H1 (cell line): ENCODE data around the gene PHLDB3. TPM values are rescaled to one million over a fixed set of nuclear protein-coding genes. Genes with fewer than 3 reads are reported as not detected.

Experiments
- CTCF ChIA-PET: fragments of 300-600 bp; sonication (Branson Sonifier 250); formaldehyde crosslinking; loops from one replicate; lab custom pipeline; 2021; ENCODE audit not compliant: partially characterized antibody; lab: Charles Lee
- POLR2A ChIA-PET: fragments of 300-600 bp; sonication (Branson Sonifier 250); formaldehyde crosslinking; loops from one replicate; lab custom pipeline; 2021; ENCODE audit warnings: inconsistent platforms; ENCODE audit not compliant: partially characterized antibody; lab: Charles Lee
- DNase-seq, 2 experiments: peaks; one replicate each; pipeline versions ENCODE4 v3.0.0 to v3.0.0-alpha.2; 2010 to 2022; ENCODE audit warnings: low spot score in 2 of 2, low read depth in 1 of 2, mixed read lengths in 1 of 2
- FAIRE-seq: peaks from 2 replicates; lab custom pipeline; 2011; peaks lifted over from hg19 to GRCh38; lab: Jason Lieb, UNC
- H2AFZ ChIP-seq: 2 replicates; pipeline ENCODE4 v1.8.1; 2012; ENCODE audit warnings: low read length, inconsistent platforms
- H2AK5ac ChIP-seq: 2 replicates; pipeline ENCODE4 v1.6.1; 2013; ENCODE audit warnings: low read depth, low read length
- H2BK120ac ChIP-seq: replicated peaks from 2 replicates; pipeline ENCODE3; 2013; ENCODE audit warnings: low read depth, low read length, inconsistent platforms
- H2BK12ac ChIP-seq: 2 replicates; pipeline ENCODE4 v1.6.1; 2013; ENCODE audit warnings: low read depth, low read length
- H2BK15ac ChIP-seq: 2 replicates; pipeline ENCODE4 v1.6.1; 2013; ENCODE audit warnings: low read length
- H2BK20ac ChIP-seq: 2 replicates; pipeline ENCODE4 v1.6.1; 2013; ENCODE audit warnings: low read length
- H2BK5ac ChIP-seq: 2 replicates; pipeline ENCODE4 v1.6.1; 2013; ENCODE audit warnings: low read depth, low read length
- H3K14ac ChIP-seq: 2 replicates; pipeline ENCODE4 v1.6.1; 2013; ENCODE audit warnings: inconsistent platforms; ENCODE audit not compliant: insufficient read length
- H3K18ac ChIP-seq: 2 replicates; pipeline ENCODE4 v1.6.1; 2013; ENCODE audit warnings: low read length; ENCODE audit errors: extremely low read depth
- H3K23ac ChIP-seq: 2 replicates; pipeline ENCODE4 v1.6.1; 2013; ENCODE audit warnings: inconsistent platforms; ENCODE audit not compliant: insufficient read length
- H3K23me2 ChIP-seq: 2 replicates; pipeline ENCODE4 v1.6.1; 2013; ENCODE audit warnings: low read depth, low read length
- H3K27ac ChIP-seq: 2 replicates; pipeline ENCODE4 v1.6.1; 2011; ENCODE audit warnings: low read depth, low read length, inconsistent platforms
- H3K27me3 ChIP-seq, 4 experiments: replicated peaks in 1 of 4; 1 replicate in 1 of 4; 2 replicates in 3 of 4; pipeline versions ENCODE4 v1.6.1 to v1.8.1; 2011 to 2013; ENCODE audit warnings: low read length in 3 of 4, mild to moderate bottlenecking in 3 of 4, inconsistent platforms in 2 of 4, mixed read lengths in 2 of 4, moderate library complexity in 1 of 4; ENCODE audit not compliant: control insufficient read depth in 3 of 4, insufficient read depth in 3 of 4; ENCODE audit errors: extremely low read depth in 1 of 4
- H3K36me3 ChIP-seq, 4 experiments: 2 replicates each; pipeline versions ENCODE4 v1.6.1 to v1.8.1; 2011 to 2013; ENCODE audit warnings: mild to moderate bottlenecking in 4 of 4, low read length in 3 of 4, moderate library complexity in 2 of 4, control low read depth in 1 of 4, inconsistent platforms in 1 of 4; ENCODE audit not compliant: insufficient read depth in 4 of 4, control insufficient read depth in 2 of 4
- H3K4ac ChIP-seq: replicated peaks from 2 replicates; pipeline ENCODE3; 2013; ENCODE audit warnings: low read length, low read depth, mixed read lengths, inconsistent platforms; ENCODE audit not compliant: insufficient read length
- H3K4me1 ChIP-seq, 4 experiments: replicated peaks in 1 of 4; 1 replicate in 1 of 4; 2 replicates in 3 of 4; pipeline versions ENCODE4 v1.6.1 to v1.8.1; 2011 to 2013; ENCODE audit warnings: low read length in 3 of 4, inconsistent platforms in 2 of 4, mixed read lengths in 1 of 4; ENCODE audit not compliant: insufficient read depth in 4 of 4, control insufficient read depth in 3 of 4
- H3K4me2 ChIP-seq, 2 experiments: 2 replicates each; pipeline versions ENCODE4 v1.6.1 to v1.8.1; 2011 to 2013; ENCODE audit warnings: low read depth in 2 of 2, low read length in 2 of 2, control low read depth in 1 of 2, inconsistent platforms in 1 of 2, mild to moderate bottlenecking in 1 of 2; ENCODE audit not compliant: insufficient read depth in 1 of 2
- H3K4me3 ChIP-seq, 4 experiments: fragments of 200-600, 300-600 bp in 1 of 4; sonication (generic), shearing (Covaris generic), sonication (Bioruptor Twin) in 1 of 4; 2 replicates each; pipeline versions ENCODE4 v1.5.1 to v1.8.1; 2011 to 2016; ENCODE audit warnings: low read length in 4 of 4, low read depth in 3 of 4, control low read depth in 2 of 4, inconsistent platforms in 2 of 4, mild to moderate bottlenecking in 2 of 4, mixed read lengths in 1 of 4, moderate library complexity in 1 of 4; ENCODE audit not compliant: insufficient read depth in 2 of 4; ENCODE audit errors: extremely low read depth in 1 of 4
- H3K56ac ChIP-seq: replicated peaks from 2 replicates; pipeline ENCODE3; 2013; ENCODE audit warnings: low read depth, mild to moderate bottlenecking, mixed read lengths, low read length, inconsistent platforms; ENCODE audit not compliant: insufficient read length
- H3K79me1 ChIP-seq: 2 replicates; pipeline ENCODE4 v1.6.1; 2013; ENCODE audit warnings: low read depth, low read length, control low read depth
- H3K79me2 ChIP-seq, 2 experiments: 2 replicates each; pipeline versions ENCODE4 v1.6.1 to v1.8.1; 2012 to 2013; ENCODE audit warnings: low read length in 2 of 2, mild to moderate bottlenecking in 2 of 2, inconsistent platforms in 1 of 2; ENCODE audit not compliant: insufficient read depth in 2 of 2, control insufficient read depth in 1 of 2
- H3K9ac ChIP-seq, 4 experiments: replicated peaks in 1 of 4; 1 replicate in 1 of 4; 2 replicates in 3 of 4; pipeline versions ENCODE4 v1.6.1 to v1.8.1; 2011 to 2013; ENCODE audit warnings: low read depth in 3 of 4, low read length in 3 of 4, control low read depth in 2 of 4, mild to moderate bottlenecking in 2 of 4, moderate library complexity in 2 of 4, inconsistent platforms in 1 of 4; ENCODE audit errors: extremely low read depth in 1 of 4
- H3K9me3 ChIP-seq, 2 experiments: 2 replicates each; pipeline versions ENCODE4 v1.6.1 to v1.8.1; 2012 to 2013; ENCODE audit warnings: mild to moderate bottlenecking in 2 of 2, moderate library complexity in 2 of 2, control low read depth in 1 of 2, inconsistent platforms in 1 of 2, low read depth in 1 of 2, low read length in 1 of 2, mixed read lengths in 1 of 2; ENCODE audit not compliant: insufficient read depth in 2 of 2
- H4K20me1 ChIP-seq, 2 experiments: replicated peaks in 1 of 2; 2 replicates each; pipeline versions ENCODE3 to v1.8.1; 2011 to 2013; ENCODE audit warnings: inconsistent platforms in 2 of 2, low read length in 2 of 2, mild to moderate bottlenecking in 1 of 2; ENCODE audit not compliant: insufficient read depth in 2 of 2, control insufficient read depth in 1 of 2
- H4K5ac ChIP-seq: 2 replicates; pipeline ENCODE4 v1.6.1; 2013; ENCODE audit warnings: low read length, low read depth, mixed read lengths, inconsistent platforms; ENCODE audit not compliant: insufficient read length
- H4K8ac ChIP-seq: 2 replicates; pipeline ENCODE4 v1.8.0; 2013; ENCODE audit warnings: mild to moderate bottlenecking, moderate library complexity, low read length, inconsistent platforms; ENCODE audit not compliant: insufficient read depth; ENCODE audit errors: extremely low read depth
- H4K91ac ChIP-seq: replicated peaks from 2 replicates; pipeline ENCODE3; 2013; ENCODE audit warnings: low read length, mixed read lengths, inconsistent platforms; ENCODE audit not compliant: insufficient read length
- BRCA1 ChIP-seq: IDR thresholded peaks from 2 replicates; pipeline ENCODE4 v1.6.1; 2012; ENCODE audit warnings: low read depth, low read length, improper control_type of control experiment
- CTCF ChIP-seq, 3 experiments: IDR thresholded peaks; 1 replicate in 2 of 3; 2 replicates in 1 of 3; pipeline versions ENCODE4 v1.5.1 to v1.6.1; 2011; ENCODE audit warnings: low read length in 3 of 3, mild to moderate bottlenecking in 3 of 3, inconsistent platforms in 2 of 3, low read depth in 1 of 3, moderate library complexity in 1 of 3; ENCODE audit not compliant: insufficient read depth in 1 of 3; ENCODE audit errors: control extremely low read depth in 1 of 3
- EP300 ChIP-seq, 2 experiments: IDR thresholded peaks; 1 replicate in 1 of 2; 2 replicates in 1 of 2; pipeline ENCODE4 v1.6.1; 2011 to 2012; ENCODE audit warnings: low read depth in 2 of 2, low read length in 2 of 2, mild to moderate bottlenecking in 2 of 2, borderline replicate concordance in 1 of 2, inconsistent platforms in 1 of 2, moderate library complexity in 1 of 2
- EZH2 ChIP-seq: fragments of 200-600 bp; sonication (generic); IDR thresholded peaks from 2 replicates; pipeline ENCODE4 v1.7.1; 2012; ENCODE audit warnings: low read depth, mild to moderate bottlenecking, moderate library complexity, low read length, inconsistent platforms; ENCODE audit not compliant: severe bottlenecking
- KDM1A ChIP-seq: fragments of 200-600, 300-600 bp; sonication (generic); IDR thresholded peaks from 2 replicates; pipeline ENCODE4 v1.7.1; 2016; ENCODE audit warnings: mild to moderate bottlenecking, low read length, borderline replicate concordance
- MAFK ChIP-seq: IDR thresholded peaks from 2 replicates; pipeline ENCODE4 v1.6.1; 2012; ENCODE audit warnings: low read depth, mild to moderate bottlenecking, improper control_type of control experiment, low read length
- RAD21 ChIP-seq, 2 experiments: IDR thresholded peaks in 1 of 2; conservative IDR thresholded peaks in 1 of 2; 2 replicates each; pipeline ENCODE4 v1.6.1; 2011; ENCODE audit warnings: low read depth in 2 of 2, low read length in 2 of 2, improper control_type of control experiment in 1 of 2, inconsistent platforms in 1 of 2, mild to moderate bottlenecking in 1 of 2, moderate library complexity in 1 of 2
- RFX5 ChIP-seq: IDR thresholded peaks from 2 replicates; pipeline ENCODE4 v1.6.1; 2011; ENCODE audit warnings: low read depth, low read length, improper control_type of control experiment, borderline replicate concordance
- SIRT6 ChIP-seq: IDR thresholded peaks from one replicate; pipeline ENCODE4 v1.7.1; 2012; ENCODE audit warnings: low read length, inconsistent platforms
- SP2 ChIP-seq: IDR thresholded peaks from 2 replicates; pipeline ENCODE4 v1.6.1; 2012; ENCODE audit warnings: mild to moderate bottlenecking, low read length, inconsistent platforms
- TAF7 ChIP-seq: optimal IDR thresholded peaks from 2 replicates; pipeline ENCODE3; 2011; ENCODE audit warnings: low read depth, mild to moderate bottlenecking, inconsistent platforms, low read length, moderate library complexity, borderline replicate concordance
- WGBS, 2 experiments: shearing (Covaris generic) in 1 of 2; methylation state at CpG; one replicate each; pipeline versions ENCODE4 v1.1.6 to v1.1.7; 2013 to 2015; ENCODE audit warnings: low lambda C conversion rate in 2 of 2, mixed read lengths in 2 of 2, inconsistent platforms in 1 of 2, low coverage in 1 of 2, missing lambda C conversion rate in 1 of 2; ENCODE audit not compliant: insufficient replicate concordance in 2 of 2, insufficient coverage in 1 of 2, insufficient read length in 1 of 2; ENCODE audit errors: extremely low coverage in 1 of 2, missing lambda C conversion rate in 1 of 2; 5-methylcytosine and 5-hydroxymethylcytosine counted together
- polyA plus RNA-seq, 7 experiments: library from polyadenylated mRNA; depleted of rRNA in 3 of 7; stranded (reverse) in 5 of 7; unstranded in 2 of 7; fragments of >200 nt in 5 of 7; fragments of 200-250 nt in 2 of 7; gene quantifications; 1 replicate in 5 of 7; 2 replicates in 1 of 7; 4 replicates in 1 of 7; pipeline versions ENCODE4 v1.2.1 to v1.2.3, GENCODE V29; 2011 to 2013; ENCODE audit warnings: missing spikeins in 2 of 7, mixed read lengths in 2 of 7
- total RNA-seq: library from RNA; stranded (reverse); fragmentation: NEBNext Ultra II Directional; extraction: Animal tissue kit (Norgen Biotek cat#: 25700); gene quantifications from 2 replicates; pipeline ENCODE4 v1.2.1, GENCODE V29; 2021

Gene PHLDB3
- total and polyA plus RNA-seq, 2 of the 8 experiments (the other 6 are each of a cell fraction or from before 2014, with no cell fraction given), result 4.0 to 8.5 TPM

GRCh38 chr19:43544077-43544476 is 39.5 kb upstream of the PHLDB3 start:
- H4K5ac ChIP-seq, result no peak overlapping the region
- H2AFZ ChIP-seq, result no peak overlapping the region
- no peak overlapping the region for H3K4ac ChIP-seq
- no peaks in the 10 kb centered on the region for H4K20me1 ChIP-seq
- no peak overlapping the region for H3K9ac ChIP-seq
- CTCF ChIA-PET, result interaction anchor here (0.8 to 8.0 kb wide), 3 partner anchors 8 to 124 kb away, joined by 3 to 62 read pairs (median 21); no protein-coding TSS in a partner anchor
- H3K23me2 ChIP-seq, result no peaks in the 10 kb centered on the region
- FAIRE-seq (no peak), DNase-seq (no peak)
- no peak overlapping the region for H4K8ac ChIP-seq
- H2AK5ac ChIP-seq, result no peak overlapping the region
- peaks cover 0 to 3% of the 10 kb centered on the region in 2 experiments; a peak in 1 of 4 replicates for H3K9me3 ChIP-seq
- H3K79me1 ChIP-seq, result no peaks in the 10 kb centered on the region
- no peak overlapping the region for H3K4me3 ChIP-seq
- H3K79me2 ChIP-seq, result no peaks in the 10 kb centered on the region
- no peak overlapping the region for H2BK12ac ChIP-seq
- WGBS, 2 experiments, result 92% methylated on average over 8 of the region's 9 CpGs; no CpG with 5 or more reads in 1 of the 2 experiments
- H3K18ac ChIP-seq, result no peak overlapping the region
- H3K36me3 ChIP-seq, result peaks cover 10 to 48% (median 28%) of the 10 kb centered on the region in 4 experiments; a peak in 6 of 8 replicates
- no peak overlapping the region for H3K56ac ChIP-seq
- no peak overlapping the region for H3K4me2 ChIP-seq
- H3K27ac ChIP-seq, result no peak overlapping the region
- no peaks in the 10 kb centered on the region; a peak in 1 of 7 replicates for H3K27me3 ChIP-seq
- POLR2A ChIA-PET, result interaction anchor here (1.0 to 1.4 kb wide), 2 partner anchors 52 to 64 kb away, joined by 3 to 5 read pairs; partner anchors contain the start of genes IRGQ and ZNF576
- no peaks in the 10 kb centered on the region for H3K4me1 ChIP-seq
- no peak overlapping the region for H3K14ac ChIP-seq
- H2BK20ac ChIP-seq, result no peak overlapping the region
- H3K23ac ChIP-seq, result no peak overlapping the region
- no peak overlapping the region for H4K91ac ChIP-seq
- H2BK5ac ChIP-seq, result no peak overlapping the region
- H2BK15ac ChIP-seq, result no peak overlapping the region
- H2BK120ac ChIP-seq, result no peak overlapping the region
- TF ChIP-seq BRCA1, result no peak
- TF ChIP-seq CTCF (IDR thresholded peaks at IDR 0.05; ENCODE audit: control extremely low read depth in 1 of 3, insufficient read depth in 1 of 3, low read depth in 1 of 3, low read length in 3 of 3), result no peak
- TF ChIP-seq EZH2, result no peak
- TF ChIP-seq EP300 (IDR thresholded peaks at IDR 0.05; ENCODE audit: borderline replicate concordance in 1 of 2, low read depth in 2 of 2, low read length in 2 of 2), result no peak
- no peak for TF ChIP-seq RFX5
- no peak for TF ChIP-seq SP2
- TF ChIP-seq TAF7, result no peak
- no peak for TF ChIP-seq RAD21 (IDR thresholded peaks at IDR 0.05 in 1 of 2, conservative IDR thresholded peaks at IDR 0.05 in 1 of 2; ENCODE audit: low read depth in 2 of 2, low read length in 2 of 2)
- no peak for TF ChIP-seq KDM1A
- TF ChIP-seq MAFK, result no peak
- no peak for TF ChIP-seq SIRT6
